ENCODE results near the gene PAN3.

The PAN3 gene

GRCh38 chr13:28220166-28220565 lies 81.8 kb downstream of the PAN3 start:
- no peak for DNase-seq (ENCODE audit: low read depth in 2 of 2)

- DNase-seq (ENCODE audit: low read depth in 2 of 2), result no peak
These were observed 91.4 kb downstream of the PAN3 start for GRCh38 chr13:28229522-28230411.

GRCh38 chr13:28231642-28232041 lies 93.3 kb downstream of the PAN3 start:
- no peak for DNase-seq (ENCODE audit: low read depth in 2 of 2)

- DNase-seq (ENCODE audit: low read depth in 2 of 2), result no peak
These were observed 99.6 kb downstream of the PAN3 start for GRCh38 chr13:28237944-28238343.

GRCh38 chr13:28239374-28239773 lies 101.0 kb downstream of the PAN3 start:
- no peak for DNase-seq (ENCODE audit: low read depth in 2 of 2)

- DNase-seq (ENCODE audit: low read depth in 2 of 2), result no peak
These were observed 107.1 kb downstream of the PAN3 start for GRCh38 chr13:28245465-28245864.

- no peak for DNase-seq (ENCODE audit: low read depth in 2 of 2)
These were observed 108.5 kb downstream of the PAN3 start for GRCh38 chr13:28246891-28247290.

GRCh38 chr13:28248080-28248479 lies 109.7 kb downstream of the PAN3 start:
- no peak for DNase-seq (ENCODE audit: low read depth in 2 of 2)

GRCh38 chr13:28250542-28250941 lies 112.2 kb downstream of the PAN3 start:
- DNase-seq (ENCODE audit: low read depth in 2 of 2), result no peak

GRCh38 chr13:28251466-28251865 lies 113.1 kb downstream of the PAN3 start:
- DNase-seq (ENCODE audit: low read depth in 2 of 2), result no peak

GRCh38 chr13:28252547-28252946 lies 114.2 kb downstream of the PAN3 start:
- DNase-seq (ENCODE audit: low read depth in 2 of 2), result no peak

GRCh38 chr13:28257305-28257704 lies 119.0 kb downstream of the PAN3 start:
- no peak for DNase-seq (ENCODE audit: low read depth in 2 of 2)

- no peak for DNase-seq (ENCODE audit: low read depth in 2 of 2)
These were observed 120.1 kb downstream of the PAN3 start for GRCh38 chr13:28258417-28258816.

- no peak for DNase-seq (ENCODE audit: low read depth in 2 of 2)
These were observed 129.2 kb downstream of the PAN3 start for GRCh38 chr13:28267497-28267896.

- DNase-seq (ENCODE audit: low read depth in 2 of 2), result no peak
These were observed 130.5 kb downstream of the PAN3 start for GRCh38 chr13:28268800-28269223.

- no peak for DNase-seq (ENCODE audit: low read depth in 2 of 2)
These were observed 132.9 kb downstream of the PAN3 start for GRCh38 chr13:28271056-28271840.

GRCh38 chr13:28273919-28274318 lies 135.6 kb downstream of the PAN3 start:
- DNase-seq (ENCODE audit: low read depth in 2 of 2), result no peak

- no peak for DNase-seq (ENCODE audit: low read depth in 2 of 2)
These were observed 144.1 kb downstream of the PAN3 start for GRCh38 chr13:28282451-28282850.

- no peak for DNase-seq (ENCODE audit: low read depth in 2 of 2)
These were observed 145.3 kb downstream of the PAN3 start for GRCh38 chr13:28283600-28283999.

- DNase-seq (ENCODE audit: low read depth in 2 of 2), result no peak
These were observed 147.9 kb downstream of the PAN3 start for GRCh38 chr13:28286263-28286662.

GRCh38 chr13:28297341-28297740 lies 159.0 kb downstream of the PAN3 start:
- DNase-seq (ENCODE audit: low read depth in 2 of 2), result no peak

GRCh38 chr13:28299916-28300315 lies 161.6 kb downstream of the PAN3 start:
- DNase-seq (ENCODE audit: low read depth in 2 of 2), result no peak

- DNase-seq (ENCODE audit: low read depth in 2 of 2), result no peak
These were observed 163.5 kb downstream of the PAN3 start for GRCh38 chr13:28301839-28302238.
